Stimulated activated CD4-positive, alpha-beta T cell treated with anti-CD3 and anti-CD28 coated beads, TNF-alpha, amount 100 ng/mL, for 1 hour (primary cell): ENCODE results near the gene TXNDC17.
"Not testable (repeated sequence)": the region's sequence is repeated elsewhere in the genome, so short reads cannot be mapped to it uniquely, and the experiment has no call there.

Source experiments
- DNase-seq, 3 donors: peaks; one replicate each; pipeline ENCODE4 v3.0.0-alpha.2; 2020; ENCODE audit warnings: low read depth in 3 of 3, low spot score in 1 of 3

TXNDC17 gene

GRCh38 chr17:6682339-6682738 is 41.5 kb downstream of the TXNDC17 start:
- no peak for DNase-seq

DNA sequence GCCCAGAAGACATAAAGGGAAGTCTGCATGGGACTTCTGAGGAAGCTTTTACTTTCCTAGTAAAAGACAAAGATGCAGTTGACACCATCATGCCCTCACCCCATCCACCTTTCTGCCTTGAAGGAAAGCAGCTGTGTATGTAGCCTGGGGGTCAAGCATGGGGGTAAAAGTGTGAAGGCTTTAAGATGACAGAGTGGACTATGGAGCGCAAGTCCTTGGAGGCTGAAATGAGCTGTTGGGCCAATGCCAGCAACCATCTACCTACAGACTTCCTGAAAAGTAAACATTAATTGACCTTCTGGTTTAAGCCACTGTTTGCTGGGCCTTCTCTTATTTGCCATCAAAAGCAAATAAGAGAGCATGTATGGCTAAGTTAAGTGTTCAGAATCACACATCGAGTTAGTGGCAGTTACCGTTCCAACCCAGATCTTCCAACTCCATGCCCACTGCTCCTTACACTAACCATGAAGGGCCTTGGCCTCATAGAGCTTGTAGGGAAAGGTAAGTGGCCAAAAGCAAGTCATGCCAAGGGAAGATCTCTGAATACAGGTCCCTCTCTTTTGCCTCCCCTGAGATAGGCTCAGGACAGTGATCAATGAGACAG is 42.3 kb downstream of the TXNDC17 start:
- DNase-seq = no peak

- DNase-seq = no peak
Measured at GRCh38 chr17:6683730-6684459, 43.0 kb downstream of the TXNDC17 start.

DNA sequence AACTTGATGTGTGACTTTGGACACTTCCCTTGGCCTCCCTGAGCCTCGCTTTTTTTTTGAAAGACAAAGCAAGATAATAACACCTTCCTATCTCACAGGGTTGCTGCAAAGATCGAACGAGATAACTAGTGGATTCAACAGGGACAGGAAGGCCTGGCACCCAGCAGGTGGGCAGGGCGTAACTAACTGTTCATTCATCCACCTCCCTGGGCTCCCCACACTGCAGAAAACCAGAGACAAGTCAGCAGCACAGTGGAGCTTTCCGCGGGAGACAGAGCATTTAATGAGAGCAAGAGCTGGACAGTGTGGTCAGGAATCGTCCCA is 43.6 kb downstream of the TXNDC17 start:
- no peak for DNase-seq

DNA sequence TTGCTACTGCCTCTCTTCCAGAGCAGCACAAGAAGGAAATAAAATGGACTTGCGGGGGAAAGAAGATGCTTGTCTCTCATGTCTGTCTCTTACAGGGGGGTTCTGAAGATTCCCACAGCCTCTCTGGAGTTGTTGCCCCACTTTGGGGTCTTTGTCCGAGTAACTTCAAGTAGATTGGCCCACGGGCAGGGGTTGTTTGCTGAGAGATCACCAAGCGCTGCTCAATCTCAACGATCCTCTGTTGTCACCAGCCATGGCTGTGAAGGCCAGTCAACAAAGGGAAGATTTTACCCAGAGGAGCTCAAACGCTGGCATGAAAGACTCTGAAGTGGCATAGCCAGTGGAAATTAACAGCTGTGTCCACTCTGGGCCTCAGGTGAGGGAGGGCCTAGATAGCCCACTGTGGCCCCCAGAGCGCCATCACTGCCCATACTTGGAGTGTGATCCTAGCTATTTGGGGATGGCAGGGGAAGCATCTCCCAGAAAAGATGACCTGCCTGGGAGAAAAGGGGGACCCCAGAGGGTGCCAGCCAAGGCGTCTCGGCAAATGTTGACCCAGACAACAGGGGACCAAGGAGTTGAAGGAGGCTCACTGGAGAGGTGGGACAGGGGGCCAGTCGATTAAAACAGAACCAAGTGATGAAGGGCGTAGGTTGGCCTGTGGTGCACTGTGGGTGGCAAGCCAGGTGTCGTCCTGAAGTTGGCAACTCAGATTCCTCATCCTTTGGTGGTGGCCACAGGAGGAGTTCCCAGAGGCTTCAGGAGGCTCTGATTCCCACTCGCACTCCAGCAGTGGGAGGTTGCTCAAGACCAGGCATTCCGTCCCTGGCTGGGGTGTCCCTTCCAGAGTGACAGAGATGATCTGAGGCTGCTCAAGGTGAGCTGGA is 44.3 kb downstream of the TXNDC17 start:
- no peak for DNase-seq

GRCh38 chr17:6686026-6686425 is 45.2 kb downstream of the TXNDC17 start:
- no peak for DNase-seq

DNA sequence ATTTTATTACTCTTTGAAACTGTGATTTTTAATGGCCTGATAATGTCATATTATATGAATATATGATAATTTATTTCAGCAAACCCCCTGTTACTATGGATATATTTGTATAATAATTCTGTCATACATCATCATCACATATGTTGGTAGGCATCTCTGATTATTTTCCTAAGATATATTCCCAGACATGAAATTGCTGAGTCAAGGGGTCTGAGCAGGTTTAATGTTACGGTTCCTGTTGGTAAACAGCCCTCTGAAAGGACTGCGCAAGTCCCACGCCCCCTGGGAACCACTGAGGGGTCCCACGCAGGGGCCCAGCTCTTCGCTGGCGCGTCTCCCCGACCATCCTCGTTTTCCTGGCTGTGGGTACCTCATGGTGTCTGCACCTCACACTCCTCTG is 48.1 kb downstream of the TXNDC17 start:
- DNase-seq = no peak

- no peak for DNase-seq
Measured at GRCh38 chr17:6690641-6691040, 49.8 kb downstream of the TXNDC17 start.

DNA sequence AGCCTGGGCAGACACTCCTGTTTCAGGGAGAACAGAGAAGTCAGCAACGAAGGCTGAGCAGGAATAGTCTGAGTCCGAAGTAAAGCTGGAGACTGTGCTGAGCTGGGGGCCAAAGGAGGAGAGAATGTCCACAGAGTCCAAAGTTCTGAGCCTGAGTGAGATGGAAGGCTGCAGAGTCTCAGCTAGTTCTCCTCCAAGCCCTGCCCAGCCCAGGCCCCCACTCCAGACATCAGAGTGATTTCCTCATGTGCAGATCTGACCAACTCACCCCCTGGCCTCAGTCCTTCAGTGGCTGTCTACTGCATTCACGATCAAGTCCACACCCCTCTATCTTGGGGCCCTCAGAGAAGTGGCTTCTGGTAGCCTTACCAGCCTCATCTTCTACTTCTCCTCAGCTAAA is 50.7 kb downstream of the TXNDC17 start:
- DNase-seq = no peak

DNA sequence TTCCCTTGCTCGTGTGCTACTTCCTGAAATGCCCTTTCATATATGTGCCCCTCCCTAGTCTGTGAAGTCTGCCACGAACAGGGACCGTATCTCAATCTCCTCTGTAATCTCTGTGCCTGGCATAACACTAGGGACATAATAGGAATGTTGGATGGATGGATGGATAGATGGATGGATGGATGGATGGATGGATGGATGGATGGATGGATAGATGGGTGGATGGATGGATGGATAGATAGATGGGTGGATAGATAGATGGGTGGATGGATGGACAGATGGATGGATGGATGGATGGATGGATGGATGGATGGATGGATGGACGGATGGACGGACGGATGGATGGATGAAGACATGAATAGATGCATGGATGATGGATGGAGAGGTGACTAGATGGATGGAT is 51.1 kb downstream of the TXNDC17 start:
- DNase-seq = not testable (repeated sequence)
